ENCODE data around the gene PDE9A. TPM values are rescaled to one million over a fixed set of nuclear protein-coding genes. Genes with fewer than 3 reads are reported as not detected.

Gene PDE9A
- total RNA-seq, 1 donor from 2014 or later, result 31.4 TPM

GRCh38 chr21:42747746-42748351 is 94.4 kb downstream of the PDE9A start:
- H3K36me3 Mint-ChIP-seq (ENCODE audit: low read depth), result no peaks in the 10 kb centered on the region

GRCh38 chr21:42748620-42749176 is 95.3 kb downstream of the PDE9A start:
- H3K4me1 Mint-ChIP-seq, result peaks cover 17% of the 10 kb centered on the region
- no peaks in the 10 kb centered on the region for H3K27me3 Mint-ChIP-seq (ENCODE audit: low read depth)
- no peak overlapping the region for H3K4me3 Mint-ChIP-seq
- no peaks in the 10 kb centered on the region for H3K9me3 Mint-ChIP-seq
- H3K27ac Mint-ChIP-seq (ENCODE audit: unreplicated experiment), result no peak overlapping the region
- DNase-seq (ENCODE audit: low read depth, low spot score), result no peak
- H3K36me3 Mint-ChIP-seq (ENCODE audit: low read depth), result no peaks in the 10 kb centered on the region
- no peak for TF ChIP-seq CTCF (conservative IDR thresholded peaks at IDR 0.05)

More at GRCh38 chr21:42747746-42748351, 94.4 kb downstream of the PDE9A start:
- no peak for TF ChIP-seq CTCF (conservative IDR thresholded peaks at IDR 0.05)
- Mint-ChIP-seq H3K27ac (ENCODE audit: unreplicated experiment) (no peak overlapping the region), H3K4me3 (no peak overlapping the region), H3K9me3 (no peaks in the 10 kb centered on the region), H3K27me3 (ENCODE audit: low read depth) (no peaks in the 10 kb centered on the region), H3K4me1 (peaks cover 17% of the 10 kb centered on the region)
- DNase-seq (ENCODE audit: low read depth, low spot score), result no peak

GRCh38 chr21:42750737-42751530 is 97.5 kb downstream of the PDE9A start:
- Mint-ChIP-seq H3K27ac (ENCODE audit: unreplicated experiment) (no peak overlapping the region), H3K4me3 (no peak overlapping the region), H3K36me3 (ENCODE audit: low read depth) (no peaks in the 10 kb centered on the region), H3K27me3 (ENCODE audit: low read depth) (no peaks in the 10 kb centered on the region), H3K4me1 (peaks cover 13% of the 10 kb centered on the region), H3K9me3 (no peaks in the 10 kb centered on the region)
- no peak for DNase-seq (ENCODE audit: low read depth, low spot score)
- no peak for TF ChIP-seq CTCF (conservative IDR thresholded peaks at IDR 0.05)

GRCh38 chr21:42751866-42752265 is 98.4 kb downstream of the PDE9A start:
- H3K9me3 Mint-ChIP-seq, result no peaks in the 10 kb centered on the region
- H3K27me3 Mint-ChIP-seq (ENCODE audit: low read depth), result no peaks in the 10 kb centered on the region
- no peak overlapping the region for H3K4me3 Mint-ChIP-seq
- no peak for TF ChIP-seq CTCF (conservative IDR thresholded peaks at IDR 0.05)
- peaks cover 7% of the 10 kb centered on the region for H3K4me1 Mint-ChIP-seq
- no peak overlapping the region for H3K27ac Mint-ChIP-seq (ENCODE audit: unreplicated experiment)
- no peaks in the 10 kb centered on the region for H3K36me3 Mint-ChIP-seq (ENCODE audit: low read depth)
- DNase-seq (ENCODE audit: low read depth, low spot score), result no peak

- H3K9me3 Mint-ChIP-seq, result no peaks in the 10 kb centered on the region
- no peak for DNase-seq (ENCODE audit: low read depth, low spot score)
- no peak for TF ChIP-seq CTCF (conservative IDR thresholded peaks at IDR 0.05)
- H3K27me3 Mint-ChIP-seq (ENCODE audit: low read depth), result no peaks in the 10 kb centered on the region
- no peak overlapping the region for H3K27ac Mint-ChIP-seq (ENCODE audit: unreplicated experiment)
- H3K4me1 Mint-ChIP-seq, result no peaks in the 10 kb centered on the region
- H3K36me3 Mint-ChIP-seq (ENCODE audit: low read depth), result no peaks in the 10 kb centered on the region
- H3K4me3 Mint-ChIP-seq, result no peak overlapping the region
Observed at GRCh38 chr21:42753804-42754203, 100.4 kb downstream of the PDE9A start.

Data from neural crest cell (in vitro differentiated cells).